ENCODE results near the gene ELN. TPM values are rescaled to one million over a fixed set of nuclear protein-coding genes. Genes with fewer than 3 reads are reported as not detected.
"Not testable (repeated sequence)": the region's sequence is repeated elsewhere in the genome, so short reads cannot be mapped to it uniquely, and the experiment has no call there.

ELN gene
- polyA plus RNA-seq, 1 donor from 2014 or later: not detected

DNA sequence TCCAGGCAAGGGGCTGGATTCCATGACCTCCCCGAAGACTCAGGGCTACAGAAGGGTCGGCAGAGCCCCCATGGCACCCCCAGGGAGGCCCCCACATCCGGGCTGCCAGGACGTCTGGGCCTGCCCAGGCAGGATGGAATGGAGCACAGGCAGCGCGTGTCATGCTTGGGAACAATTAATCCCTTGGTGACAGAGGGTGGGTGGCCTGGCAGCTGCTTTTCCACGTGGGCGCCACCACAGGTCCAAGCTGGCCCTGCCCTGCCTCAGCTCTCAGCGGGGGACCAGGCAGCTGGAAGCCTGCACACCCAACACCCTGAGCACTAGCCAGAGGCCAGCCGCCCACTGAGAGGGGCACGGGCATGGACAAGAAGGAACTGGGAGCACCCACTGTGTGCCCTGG is 11.4 kb downstream of the ELN start:
- H3K27ac Mint-ChIP-seq: no peak overlapping the region
- no peaks in the 10 kb centered on the region for H3K36me3 Mint-ChIP-seq
- no peaks in the 10 kb centered on the region for H3K4me1 Mint-ChIP-seq
- H3K9me3 Mint-ChIP-seq: no peaks in the 10 kb centered on the region
- peaks cover 15% of the 10 kb centered on the region for H3K27me3 Mint-ChIP-seq
- no peak overlapping the region for H3K4me3 Mint-ChIP-seq

DNA sequence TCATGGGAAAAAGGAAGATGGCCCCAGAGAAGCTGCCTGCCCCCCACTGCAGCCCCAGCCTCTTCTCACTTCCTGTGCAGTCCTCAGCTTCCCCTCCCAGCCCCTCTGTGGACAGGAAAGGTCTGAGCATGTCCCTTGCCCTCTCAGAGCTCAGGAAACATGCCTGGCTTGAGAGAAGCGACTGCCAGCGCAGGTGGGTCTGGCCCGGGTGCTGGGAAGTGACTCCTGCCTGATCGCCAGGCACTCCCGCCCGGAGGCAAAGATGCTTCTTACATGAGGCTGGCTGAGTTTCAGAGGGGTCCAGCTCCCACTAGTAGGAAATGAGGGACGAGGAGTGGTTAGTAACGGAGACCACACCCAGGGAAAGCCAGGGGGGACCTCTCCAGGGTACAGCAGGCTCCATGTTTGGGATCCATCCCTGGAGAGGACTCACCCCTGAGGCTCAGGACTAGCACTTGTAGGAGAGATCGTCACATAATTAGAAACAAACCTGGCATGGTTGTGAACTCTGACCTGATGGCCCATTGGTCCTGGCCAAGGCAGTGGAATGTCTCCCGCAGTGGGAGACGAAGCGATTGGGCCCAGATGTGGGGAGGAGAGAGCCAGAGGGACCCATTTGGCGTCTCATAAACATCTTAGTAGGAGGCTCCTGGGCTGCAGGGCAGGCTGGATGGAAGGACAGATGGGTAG is 12.3 kb downstream of the ELN start:
- H3K27me3 Mint-ChIP-seq: peaks cover 15% of the 10 kb centered on the region
- H3K9me3 Mint-ChIP-seq: no peaks in the 10 kb centered on the region
- H3K4me1 Mint-ChIP-seq: no peaks in the 10 kb centered on the region
- H3K36me3 Mint-ChIP-seq: no peaks in the 10 kb centered on the region
- H3K27ac Mint-ChIP-seq: no peak overlapping the region
- H3K4me3 Mint-ChIP-seq: peak overlapping the region in 1 of 4 donors; percentile 58

DNA sequence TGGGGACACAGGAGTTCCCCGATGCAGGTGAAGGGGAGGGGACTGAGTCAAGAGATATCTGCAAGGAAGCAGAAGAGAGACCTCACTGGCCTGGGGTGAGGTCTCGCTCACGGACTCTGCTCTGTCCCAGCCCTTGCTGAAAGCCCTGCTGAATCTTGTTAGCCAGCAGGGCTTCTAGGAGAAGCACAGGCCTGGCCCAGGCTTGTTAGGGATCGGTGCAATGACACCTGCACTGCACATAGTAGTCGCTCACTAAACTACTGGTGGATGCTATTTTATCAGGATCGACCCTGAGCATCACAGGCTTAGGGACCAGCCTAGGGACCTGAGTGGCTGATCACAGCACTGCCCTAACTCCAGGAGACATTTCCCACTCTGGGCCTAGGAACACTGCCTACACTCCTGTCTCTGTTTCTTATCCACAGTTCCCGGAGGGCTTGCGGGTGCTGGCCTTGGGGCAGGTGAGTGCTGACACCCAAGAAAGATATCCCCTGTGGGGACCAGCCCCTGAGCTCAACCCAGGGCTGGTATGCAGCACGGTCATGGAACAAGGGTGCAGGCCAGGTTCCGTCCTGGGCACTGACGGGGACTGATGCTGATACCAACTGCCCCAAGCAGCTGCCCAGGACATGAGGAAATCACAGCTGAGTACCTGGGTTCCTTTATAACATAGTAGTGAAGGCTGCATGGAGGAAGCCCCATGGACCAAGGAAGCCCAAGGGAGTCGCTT is 13.0 kb downstream of the ELN start:
- peaks cover 18% of the 10 kb centered on the region for H3K27me3 Mint-ChIP-seq
- H3K9me3 Mint-ChIP-seq: no peaks in the 10 kb centered on the region
- H3K36me3 Mint-ChIP-seq: no peaks in the 10 kb centered on the region
- no peak overlapping the region for H3K27ac Mint-ChIP-seq
- H3K4me3 Mint-ChIP-seq: no peak overlapping the region
- H3K4me1 Mint-ChIP-seq: no peaks in the 10 kb centered on the region

DNA sequence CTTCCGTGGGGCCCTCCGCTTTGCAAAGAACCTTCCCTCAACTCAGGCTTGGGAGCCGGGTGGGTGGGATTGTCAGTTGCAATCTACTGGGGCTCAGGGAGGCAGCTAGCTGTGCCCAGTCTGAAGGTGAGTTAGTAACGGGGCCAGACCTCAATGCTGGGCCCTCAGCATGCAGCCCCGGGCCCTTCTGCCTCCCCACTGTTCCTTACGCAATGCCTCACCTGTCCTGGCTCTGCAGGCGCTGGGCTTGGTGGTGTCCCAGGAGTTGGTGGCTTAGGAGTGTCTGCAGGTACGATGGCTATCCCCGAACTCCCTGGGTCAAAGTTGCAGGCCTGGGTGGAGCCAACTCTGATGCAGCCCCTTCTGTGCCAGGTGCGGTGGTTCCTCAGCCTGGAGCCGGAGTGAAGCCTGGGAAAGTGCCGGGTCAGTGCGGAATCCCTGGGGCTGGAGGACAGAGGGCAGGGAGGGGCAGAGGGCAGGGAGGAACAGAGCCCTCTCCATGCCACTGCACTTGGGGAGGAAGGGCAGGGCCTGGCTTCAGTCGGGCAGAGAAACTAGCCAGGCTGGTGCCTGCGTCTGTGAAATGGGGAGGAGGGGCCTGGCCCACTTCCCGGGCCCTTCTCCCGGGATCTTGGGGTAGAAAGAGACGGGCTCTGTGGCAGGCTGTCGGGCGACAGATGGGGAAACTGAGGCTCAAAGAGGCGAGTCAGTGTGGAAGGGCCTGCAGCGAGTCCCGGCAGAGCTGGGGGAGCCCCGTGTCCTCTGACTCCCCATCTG is 15.0 kb downstream of the ELN start:
- H3K27ac Mint-ChIP-seq: no peak overlapping the region
- H3K27me3 Mint-ChIP-seq: peaks cover 16% of the 10 kb centered on the region
- no peaks in the 10 kb centered on the region for H3K4me1 Mint-ChIP-seq
- no peaks in the 10 kb centered on the region for H3K9me3 Mint-ChIP-seq
- no peaks in the 10 kb centered on the region for H3K36me3 Mint-ChIP-seq
- no peak overlapping the region for H3K4me3 Mint-ChIP-seq

DNA sequence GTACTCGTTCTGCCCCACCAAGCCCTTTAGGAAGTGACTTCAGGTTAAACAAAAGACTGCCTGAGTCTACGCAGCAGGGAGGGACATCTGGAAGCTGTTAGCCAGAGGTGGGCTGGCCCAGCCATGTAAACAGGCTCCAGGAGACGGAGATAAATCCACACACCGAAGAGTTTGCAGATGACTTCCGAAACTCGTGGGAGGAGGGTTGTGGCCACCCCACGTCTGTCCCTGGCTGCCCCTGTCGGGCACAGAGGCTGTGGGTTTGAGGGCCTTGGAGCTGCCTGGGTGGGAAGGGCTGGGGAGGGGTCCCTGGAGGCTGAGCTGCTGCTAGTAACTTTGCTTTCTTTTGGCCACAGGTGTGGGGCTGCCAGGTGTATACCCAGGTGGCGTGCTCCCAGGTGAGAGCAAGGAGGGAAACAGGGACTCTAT is 15.6 kb downstream of the ELN start:
- H3K36me3 Mint-ChIP-seq: no peaks in the 10 kb centered on the region
- peaks cover 16% of the 10 kb centered on the region for H3K27me3 Mint-ChIP-seq
- no peak overlapping the region for H3K27ac Mint-ChIP-seq
- H3K4me1 Mint-ChIP-seq: no peaks in the 10 kb centered on the region
- no peaks in the 10 kb centered on the region for H3K9me3 Mint-ChIP-seq
- no peak overlapping the region for H3K4me3 Mint-ChIP-seq

DNA sequence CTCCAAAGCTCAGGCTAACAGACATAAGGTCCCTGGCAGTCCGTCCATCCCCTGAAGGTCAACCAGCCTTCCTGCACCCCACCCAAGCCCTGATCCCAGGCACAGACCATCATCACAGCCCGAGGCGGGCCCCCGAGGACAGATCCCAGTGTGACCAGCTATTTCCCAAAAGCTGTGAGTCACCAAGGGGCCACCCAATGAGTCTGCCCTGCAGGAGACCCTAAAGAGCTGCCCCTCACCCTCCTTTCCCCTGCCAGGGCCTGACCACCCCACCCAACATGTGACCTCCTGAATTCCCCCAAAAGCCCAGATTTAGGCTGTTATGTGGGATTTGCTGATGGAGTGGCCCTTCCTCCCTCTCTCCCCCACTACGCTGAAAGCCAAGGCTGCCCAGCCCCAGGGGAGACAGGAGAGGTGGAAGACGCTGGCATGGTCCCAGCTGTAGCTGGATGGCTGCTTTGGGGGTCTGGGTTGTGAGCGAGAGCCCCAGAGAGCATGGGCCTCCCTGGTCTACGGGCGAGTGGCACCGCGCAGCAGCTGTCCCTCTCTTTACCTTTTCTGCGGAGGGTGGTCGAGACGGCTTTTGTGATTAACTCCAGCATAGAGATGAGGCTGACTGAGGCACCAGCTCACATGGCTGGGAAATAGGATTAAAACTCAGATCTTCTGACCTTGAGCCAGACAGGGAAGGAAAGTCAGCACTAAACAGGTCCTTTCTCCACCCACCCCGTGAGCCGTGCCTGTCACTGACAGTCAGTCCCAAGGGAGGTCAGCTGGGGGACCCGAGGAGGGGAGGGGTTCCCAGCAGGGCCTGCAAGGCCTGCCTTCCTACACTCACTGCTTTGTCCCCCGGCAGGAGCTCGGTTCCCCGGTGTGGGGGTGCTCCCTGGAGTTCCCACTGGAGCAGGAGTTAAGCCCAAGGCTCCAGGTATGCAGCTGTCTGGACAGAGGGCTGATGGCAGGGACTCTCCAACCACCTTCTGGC is 16.7 kb downstream of the ELN start:
- Mint-ChIP-seq H3K27ac (no peak overlapping the region), H3K27me3 (peaks cover 16% of the 10 kb centered on the region), H3K4me1 (no peaks in the 10 kb centered on the region), H3K9me3 (no peaks in the 10 kb centered on the region), H3K4me3 (no peak overlapping the region), H3K36me3 (no peaks in the 10 kb centered on the region)

DNA sequence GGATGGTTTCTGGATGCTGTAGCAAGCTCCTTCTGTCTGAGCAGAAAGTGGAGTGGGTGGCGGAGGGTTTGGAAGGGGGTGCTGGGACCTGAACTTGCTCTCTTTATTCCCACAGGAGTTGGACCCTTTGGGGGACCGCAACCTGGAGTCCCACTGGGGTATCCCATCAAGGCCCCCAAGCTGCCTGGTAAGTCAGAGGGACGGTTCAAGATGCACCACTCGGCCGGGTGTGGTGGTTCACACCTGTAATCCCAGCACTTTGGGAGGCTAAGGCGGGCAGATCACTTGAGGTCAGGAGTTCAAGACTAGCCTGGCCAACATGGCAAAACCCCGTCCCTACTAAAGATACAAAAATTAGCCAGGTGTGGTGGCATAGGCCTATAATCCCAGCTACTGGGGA is 18.6 kb downstream of the ELN start:
- H3K9me3 Mint-ChIP-seq, H3K27ac Mint-ChIP-seq: not testable (repeated sequence)

DNA sequence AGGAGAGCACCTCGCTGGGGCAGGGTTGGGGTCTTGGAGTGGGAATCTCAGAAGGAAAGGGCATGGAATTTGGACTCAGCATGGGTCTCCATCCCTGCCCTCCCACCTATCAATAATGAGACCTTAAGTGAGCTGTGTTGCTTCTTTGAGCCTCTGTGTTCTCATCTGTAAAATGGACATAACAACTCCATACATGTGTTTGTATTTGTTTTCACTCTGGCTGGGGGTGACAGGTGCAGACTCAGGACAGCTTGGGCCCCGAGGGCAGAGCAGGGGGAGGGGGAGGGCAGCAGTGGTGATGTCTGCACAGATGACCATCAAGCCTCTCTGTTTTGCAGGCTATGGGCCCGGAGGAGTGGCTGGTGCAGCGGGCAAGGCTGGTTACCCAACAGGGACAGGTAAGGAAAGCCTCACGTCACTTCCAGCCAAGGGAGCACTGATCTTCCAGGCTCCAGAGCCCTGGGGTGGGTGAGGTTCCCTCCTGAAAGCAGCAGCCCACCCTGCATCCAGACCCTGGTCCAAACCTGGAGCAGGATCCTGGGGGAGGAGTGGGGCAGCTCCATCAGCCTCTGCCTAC is 19.9 kb downstream of the ELN start:
- Mint-ChIP-seq H3K27me3 (peaks cover 6% of the 10 kb centered on the region), H3K36me3 (no peaks in the 10 kb centered on the region), H3K9me3 (no peaks in the 10 kb centered on the region), H3K4me3 (no peak overlapping the region), H3K27ac (no peak overlapping the region), H3K4me1 (peaks cover 0 to 2% (median 0%) of the 10 kb centered on the region in 3 donors)

More for the DNA sequence above, 18.6 kb downstream of the ELN start:
- H3K27me3 Mint-ChIP-seq, H3K4me3 Mint-ChIP-seq, H3K4me1 Mint-ChIP-seq, H3K36me3 Mint-ChIP-seq: not testable (repeated sequence)

DNA sequence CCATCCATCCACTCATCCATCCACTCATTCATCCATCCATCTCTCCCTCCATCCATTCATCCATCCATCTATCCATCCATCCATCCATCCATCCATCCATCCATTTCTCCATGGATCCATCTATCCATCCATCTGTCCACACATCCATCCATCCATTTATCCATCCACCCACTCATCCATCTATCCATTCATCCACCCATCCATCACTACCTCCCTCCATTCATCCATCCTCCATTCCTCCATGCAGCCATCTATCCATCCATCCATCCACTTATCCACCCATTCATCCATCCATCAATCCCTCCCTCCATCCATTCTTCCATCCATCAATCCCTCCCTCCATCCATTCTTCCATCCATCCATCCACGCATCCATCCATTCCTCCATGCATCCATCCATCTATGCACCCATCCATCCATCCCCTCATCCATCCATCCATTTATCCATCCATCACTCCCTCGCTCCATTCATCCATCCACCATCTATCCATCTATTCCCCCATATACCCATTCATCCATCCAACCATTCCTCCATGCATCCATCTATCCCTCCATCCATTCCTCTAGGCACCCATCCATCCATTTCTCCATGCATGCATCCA is 21.1 kb downstream of the ELN start:
- peaks cover 5% of the 10 kb centered on the region for H3K27me3 Mint-ChIP-seq
- H3K4me3 Mint-ChIP-seq: no peak overlapping the region
- peaks cover 0 to 2% (median 0%) of the 10 kb centered on the region in 3 donors for H3K4me1 Mint-ChIP-seq
- H3K27ac Mint-ChIP-seq: no peak overlapping the region
- H3K9me3 Mint-ChIP-seq: no peaks in the 10 kb centered on the region
- no peaks in the 10 kb centered on the region for H3K36me3 Mint-ChIP-seq

DNA sequence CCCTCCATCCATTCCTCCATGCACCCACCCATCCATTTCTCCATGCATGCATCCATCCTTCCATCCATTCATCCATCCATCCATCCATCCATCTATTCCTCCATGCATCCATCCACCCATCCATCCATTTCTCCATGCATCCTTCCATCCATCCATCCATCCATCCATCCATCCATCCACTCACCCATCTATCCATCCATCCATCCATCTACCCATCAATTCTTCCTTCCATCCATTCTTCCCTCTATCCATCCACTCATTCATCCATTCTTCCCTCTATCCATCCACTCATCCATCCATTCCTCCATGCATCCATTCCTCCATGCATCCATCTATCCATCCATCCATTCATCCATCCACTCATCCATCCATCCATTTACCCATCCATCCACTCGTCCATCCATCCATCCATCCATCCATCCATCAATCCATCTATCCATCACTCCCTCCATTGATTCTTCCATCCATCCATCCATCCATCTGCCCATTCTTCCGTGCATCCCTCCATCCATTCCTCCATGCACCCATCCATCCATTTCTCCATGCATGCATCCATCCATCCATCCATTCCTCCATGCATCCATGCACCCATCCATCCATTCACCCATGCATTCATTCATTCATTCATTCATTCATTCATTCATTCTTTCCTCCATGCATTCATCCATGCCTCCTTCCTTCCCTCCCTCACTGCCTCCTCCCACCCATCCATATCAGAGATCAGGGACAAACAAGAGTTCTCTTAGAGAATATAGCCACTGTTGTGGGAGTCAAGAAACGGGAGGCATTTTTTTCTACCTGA is 22.2 kb downstream of the ELN start:
- Mint-ChIP-seq H3K9me3 (no peaks in the 10 kb centered on the region), H3K4me3 (no peak overlapping the region), H3K27me3 (peaks cover 9% of the 10 kb centered on the region), H3K36me3 (no peaks in the 10 kb centered on the region), H3K4me1 (peaks cover 0 to 2% (median 0%) of the 10 kb centered on the region in 3 donors), H3K27ac (no peak overlapping the region)

DNA sequence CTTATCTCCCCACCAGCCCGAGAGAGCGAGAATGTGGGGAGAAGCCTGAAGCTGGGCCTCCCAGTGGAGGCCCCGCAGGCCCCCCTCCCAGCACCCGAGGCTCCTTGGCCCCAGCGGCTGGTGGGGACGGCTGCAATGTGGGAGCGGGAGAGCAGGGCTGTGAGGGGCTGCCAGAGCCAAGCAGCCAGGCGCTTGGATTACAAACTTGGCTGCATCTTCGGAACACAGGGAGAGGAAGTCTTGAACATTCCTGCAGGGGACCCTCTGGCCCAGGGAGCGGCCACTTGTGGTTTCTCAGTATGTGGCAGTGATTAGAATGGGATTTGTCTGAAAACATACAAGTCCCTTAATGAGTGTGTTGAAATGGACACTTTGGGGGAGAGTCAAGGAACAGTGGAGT is 23.2 kb downstream of the ELN start:
- H3K27ac Mint-ChIP-seq: no peak overlapping the region
- H3K4me3 Mint-ChIP-seq: no peak overlapping the region
- H3K36me3 Mint-ChIP-seq: no peaks in the 10 kb centered on the region
- peaks cover 0 to 2% (median 0%) of the 10 kb centered on the region in 3 donors for H3K4me1 Mint-ChIP-seq
- H3K9me3 Mint-ChIP-seq: no peaks in the 10 kb centered on the region
- peaks cover 6% of the 10 kb centered on the region for H3K27me3 Mint-ChIP-seq

DNA sequence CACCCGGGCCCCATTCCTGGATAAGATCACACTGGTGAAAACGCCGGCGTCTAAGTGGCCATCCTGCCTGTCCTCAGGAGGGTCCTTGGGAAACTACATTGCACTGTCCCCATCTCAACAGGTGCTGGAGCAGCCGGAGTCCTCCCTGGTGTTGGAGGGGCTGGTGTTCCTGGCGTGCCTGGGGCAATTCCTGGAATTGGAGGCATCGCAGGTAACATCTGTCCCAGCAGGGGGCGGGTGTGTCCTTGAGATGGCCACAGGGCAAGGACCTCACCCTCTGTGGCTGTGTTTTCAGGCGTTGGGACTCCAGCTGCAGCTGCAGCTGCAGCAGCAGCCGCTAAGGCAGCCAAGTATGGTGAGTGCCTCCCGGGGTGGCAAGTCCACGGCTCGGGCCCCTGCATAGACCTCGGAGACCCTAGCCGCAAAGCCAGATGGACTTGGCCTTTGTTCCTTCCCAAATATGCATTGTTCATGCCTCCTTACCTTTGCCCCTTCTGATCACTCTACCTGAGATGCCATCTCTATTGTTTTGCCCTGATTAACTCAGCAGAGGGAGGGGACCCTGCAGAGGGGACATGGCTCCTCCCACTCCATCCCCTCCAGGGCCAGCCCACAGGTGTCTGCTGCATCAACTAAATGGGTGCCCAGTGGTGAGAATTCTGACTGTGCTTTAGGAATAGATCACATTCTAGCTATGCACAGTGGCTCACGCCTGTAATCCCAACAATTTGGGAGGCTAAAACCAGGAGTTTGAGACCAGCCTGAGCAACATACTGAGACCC is 23.8 kb downstream of the ELN start:
- Mint-ChIP-seq H3K27ac (no peak overlapping the region), H3K4me1 (peaks cover 0 to 2% (median 0%) of the 10 kb centered on the region in 3 donors), H3K36me3 (no peaks in the 10 kb centered on the region), H3K27me3 (peaks cover 6% of the 10 kb centered on the region), H3K9me3 (no peaks in the 10 kb centered on the region), H3K4me3 (no peak overlapping the region)

DNA sequence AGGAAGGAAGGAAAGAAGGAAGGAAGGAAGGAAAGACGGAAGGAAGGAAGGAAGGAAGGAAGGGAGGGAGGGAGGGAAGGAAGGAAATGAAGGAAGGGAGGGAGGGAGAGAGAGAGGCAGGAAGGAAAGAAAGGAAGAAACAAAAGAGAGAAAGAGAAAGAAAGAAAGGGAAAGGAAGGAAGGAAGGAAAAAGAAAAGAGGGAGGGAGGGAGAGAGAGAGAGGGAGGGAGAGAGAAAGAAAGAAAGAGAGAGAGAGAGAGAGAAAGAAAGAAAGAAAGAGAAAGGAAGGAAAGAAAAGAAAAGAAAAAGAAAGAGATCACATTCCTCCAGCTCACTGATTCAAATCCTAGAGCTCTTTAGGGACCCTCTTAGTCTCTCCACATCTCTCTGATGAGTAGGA is 24.7 kb downstream of the ELN start:
- Mint-ChIP-seq H3K4me1 (peaks cover 0 to 2% (median 0%) of the 10 kb centered on the region in 3 donors), H3K36me3 (no peaks in the 10 kb centered on the region), H3K9me3 (no peaks in the 10 kb centered on the region), H3K4me3 (no peak overlapping the region), H3K27me3 (peaks cover 6% of the 10 kb centered on the region), H3K27ac (no peak overlapping the region)

Data from IgD-negative memory B cell (primary cell).